Cardiac muscle cell (in vitro differentiated cells and primary cell): ENCODE measurements around the gene PRKCH. TPM values are rescaled to one million over a fixed set of nuclear protein-coding genes. Genes with fewer than 3 reads are reported as not detected.

Experiments
- DNase-seq, 2 donors: peaks; one replicate each; pipeline versions ENCODE4 v3.0.0 to v3.0.0-alpha.2; 2010 to 2017; ENCODE audit warnings: low read depth in 1 of 2, low spot score in 1 of 2
- H3K27ac ChIP-seq: fragments of 200-600 bp; sonication (generic); 2 replicates; pipeline ENCODE4 v1.5.1; 2016
- H3K27me3 ChIP-seq: fragments of 200-600 bp; sonication (generic); 2 replicates; pipeline ENCODE4 v1.6.0; 2016; ENCODE audit warnings: control low read depth
- H3K36me3 ChIP-seq: fragments of 200-600 bp; sonication (generic); 2 replicates; pipeline ENCODE4 v1.5.1; 2016; ENCODE audit warnings: control low read depth
- H3K4me1 ChIP-seq: fragments of 200-600 bp; sonication (generic); 2 replicates; pipeline ENCODE4 v1.8.1; 2017; ENCODE audit warnings: low read depth, mild to moderate bottlenecking, mixed run types
- H3K4me3 ChIP-seq: fragments of 200-600 bp; sonication (generic); 2 replicates; pipeline ENCODE4 v1.5.1; 2016; ENCODE audit warnings: mild to moderate bottlenecking
- H3K9me3 ChIP-seq: fragments of 200-600 bp; sonication (generic); 2 replicates; pipeline ENCODE4 v1.5.1; 2017; ENCODE audit warnings: low read depth, mild to moderate bottlenecking, control low read depth
- polyA plus RNA-seq: library from polyadenylated mRNA; unstranded; fragments of >200 nt; fragmentation: Nextera tagmentation; extraction: Ambion mirVana; gene quantifications from 2 replicates; pipeline ENCODE4 v1.2.1, GENCODE V29; 2016
- total RNA-seq: library from RNA; depleted of rRNA; stranded (reverse); fragments of >200 nt; gene quantifications from 2 replicates; pipeline ENCODE4 v1.2.3, GENCODE V29; 2016
- TF ChIP-seq, protein P1 (sequence below): IDR thresholded peaks from 2 replicates; pipeline ENCODE4 v1.5.1; 2012; ENCODE audit warnings: low read depth, mild to moderate bottlenecking, low read length

Gene PRKCH
- total and polyA plus RNA-seq, 2 experiments from 2014 or later = 51.0 to 128 TPM

GRCh38 chr14:61557854-61558253, 236.5 kb downstream of the PRKCH start:
- TF ChIP-seq, protein P1, sequence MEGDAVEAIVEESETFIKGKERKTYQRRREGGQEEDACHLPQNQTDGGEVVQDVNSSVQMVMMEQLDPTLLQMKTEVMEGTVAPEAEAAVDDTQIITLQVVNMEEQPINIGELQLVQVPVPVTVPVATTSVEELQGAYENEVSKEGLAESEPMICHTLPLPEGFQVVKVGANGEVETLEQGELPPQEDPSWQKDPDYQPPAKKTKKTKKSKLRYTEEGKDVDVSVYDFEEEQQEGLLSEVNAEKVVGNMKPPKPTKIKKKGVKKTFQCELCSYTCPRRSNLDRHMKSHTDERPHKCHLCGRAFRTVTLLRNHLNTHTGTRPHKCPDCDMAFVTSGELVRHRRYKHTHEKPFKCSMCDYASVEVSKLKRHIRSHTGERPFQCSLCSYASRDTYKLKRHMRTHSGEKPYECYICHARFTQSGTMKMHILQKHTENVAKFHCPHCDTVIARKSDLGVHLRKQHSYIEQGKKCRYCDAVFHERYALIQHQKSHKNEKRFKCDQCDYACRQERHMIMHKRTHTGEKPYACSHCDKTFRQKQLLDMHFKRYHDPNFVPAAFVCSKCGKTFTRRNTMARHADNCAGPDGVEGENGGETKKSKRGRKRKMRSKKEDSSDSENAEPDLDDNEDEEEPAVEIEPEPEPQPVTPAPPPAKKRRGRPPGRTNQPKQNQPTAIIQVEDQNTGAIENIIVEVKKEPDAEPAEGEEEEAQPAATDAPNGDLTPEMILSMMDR = no peak
- no peak overlapping the region for H3K27ac ChIP-seq
- no peaks in the 10 kb centered on the region for H3K9me3 ChIP-seq
- no peak overlapping the region for H3K4me3 ChIP-seq
- H3K36me3 ChIP-seq = no peaks in the 10 kb centered on the region
- DNase-seq = no peak
- H3K27me3 ChIP-seq = no peaks in the 10 kb centered on the region
- peaks cover 34% of the 10 kb centered on the region for H3K4me1 ChIP-seq

DNA sequence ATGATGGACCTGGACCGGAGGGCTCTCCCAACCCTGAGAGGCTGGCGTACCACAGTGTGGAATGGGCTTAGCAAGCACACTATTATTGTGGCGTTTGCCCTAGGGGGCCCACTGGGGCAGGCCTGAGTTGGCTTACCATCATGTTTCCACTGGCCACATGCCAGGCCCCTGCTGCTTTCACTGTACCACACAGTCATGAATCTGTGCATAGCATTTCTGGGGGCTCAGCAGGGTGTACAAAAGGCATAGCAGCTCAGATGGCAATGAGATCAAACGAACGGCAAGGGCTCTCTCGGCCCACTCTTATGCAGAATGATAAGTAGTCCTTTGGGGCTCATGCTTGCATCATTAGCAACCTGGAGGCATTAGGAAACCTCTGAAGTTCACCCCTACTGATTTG, 236.9 kb downstream of the PRKCH start:
- Histone ChIP-seq H3K9me3 (no peaks in the 10 kb centered on the region), H3K27ac (no peak overlapping the region), H3K27me3 (no peaks in the 10 kb centered on the region), H3K36me3 (no peaks in the 10 kb centered on the region), H3K4me3 (no peak overlapping the region), H3K4me1 (peaks cover 34% of the 10 kb centered on the region)
- no peak for DNase-seq
- TF ChIP-seq, protein P1 = no peak

- DNase-seq = no peak
Observed at GRCh38 chr14:61559641-61560201, 238.3 kb downstream of the PRKCH start.

GRCh38 chr14:61560323-61560722, 238.9 kb downstream of the PRKCH start:
- TF ChIP-seq, protein P1 = no peak
- Histone ChIP-seq H3K4me1 (peaks cover 40% of the 10 kb centered on the region), H3K27ac (peak overlapping the region; percentile 89), H3K27me3 (no peaks in the 10 kb centered on the region), H3K4me3 (no peak overlapping the region), H3K36me3 (no peaks in the 10 kb centered on the region), H3K9me3 (no peaks in the 10 kb centered on the region)
- DNase-seq = peak; percentile 55 to 64

More at GRCh38 chr14:61559641-61560201, 238.3 kb downstream of the PRKCH start:
- Histone ChIP-seq H3K27ac (peak overlapping the region; percentile 89), H3K27me3 (no peaks in the 10 kb centered on the region), H3K4me3 (no peak overlapping the region), H3K9me3 (no peaks in the 10 kb centered on the region), H3K36me3 (no peaks in the 10 kb centered on the region), H3K4me1 (peaks cover 39% of the 10 kb centered on the region)
- TF ChIP-seq, protein P1 = no peak

DNA sequence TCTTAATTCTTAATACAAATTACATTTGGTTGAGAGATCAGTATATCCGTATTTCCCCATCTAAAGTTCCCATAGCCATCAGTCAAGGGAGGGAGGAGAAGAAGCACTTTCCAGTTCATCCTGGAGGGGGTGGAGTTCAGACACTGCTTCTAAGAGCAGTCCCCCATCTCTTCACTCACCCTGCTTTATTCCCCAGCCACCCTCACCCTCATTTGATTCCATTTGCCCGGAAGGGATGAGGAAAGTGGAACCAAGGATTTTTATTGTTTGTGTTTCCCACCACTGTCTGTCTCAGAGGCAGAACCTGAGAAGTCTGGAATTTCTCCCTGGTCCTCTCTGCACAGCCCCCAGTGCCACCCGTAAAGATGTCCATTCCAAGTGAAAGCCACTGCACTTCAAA, 239.7 kb downstream of the PRKCH start:
- H3K36me3 ChIP-seq = no peaks in the 10 kb centered on the region
- peak in 1 of 2 donors; percentile 89 for DNase-seq
- TF ChIP-seq, protein P1 = peak; percentile 35
- H3K9me3 ChIP-seq = no peaks in the 10 kb centered on the region
- no peaks in the 10 kb centered on the region for H3K27me3 ChIP-seq
- H3K4me1 ChIP-seq = peaks cover 40% of the 10 kb centered on the region
- no peak overlapping the region for H3K4me3 ChIP-seq
- H3K27ac ChIP-seq = peak overlapping the region; percentile 89
